Endothelial cell of umbilical vein (primary cell): ENCODE data around the gene DNAJB1. TPM values are rescaled to one million over a fixed set of nuclear protein-coding genes. Genes with fewer than 3 reads are reported as not detected.

Experiments
- BruUV-seq: library from RNA; stranded (reverse); fragments of 400-500 nt; replicated peaks from 2 replicates; lab custom pipeline; 2021; lab: Mats Ljungman, UMichigan
- CTCF ChIA-PET: fragments of 300-600, 350-600 bp; sonication (Branson Sonifier 250); formaldehyde crosslinking; loops from one replicate; lab custom pipeline; 2021; ENCODE audit warnings: antibody characterized with exemption, inconsistent platforms; lab: Charles Lee
- POLR2A ChIA-PET: fragments of 300-600, 350-600 bp; sonication (Branson Sonifier 250); formaldehyde crosslinking; loops from one replicate; lab custom pipeline; 2021; ENCODE audit warnings: antibody characterized with exemption, inconsistent platforms; lab: Charles Lee
- DNase-seq: peaks from one replicate; pipeline ENCODE4 v3.0.0-alpha.2; 2011; ENCODE audit warnings: low read depth, low spot score
- FAIRE-seq: peaks from 2 replicates; lab custom pipeline; 2011; peaks lifted over from hg19 to GRCh38; lab: Jason Lieb, UNC
- H2AFZ ChIP-seq: 2 replicates; pipeline ENCODE4 v1.6.0; 2012; ENCODE audit warnings: low read depth, low read length, control low read depth, inconsistent platforms
- H3K27ac ChIP-seq: 2 replicates; pipeline ENCODE4 v1.5.1; 2011; ENCODE audit warnings: low read depth, mild to moderate bottlenecking, control low read depth, low read length, moderate library complexity; ENCODE audit not compliant: insufficient read depth
- H3K27me3 ChIP-seq, 2 experiments: 2 replicates each; pipeline versions ENCODE4 v1.6.0 to v1.6.1; 2011; ENCODE audit warnings: low read length in 2 of 2, mixed read lengths in 1 of 2; ENCODE audit not compliant: control insufficient read depth in 2 of 2, insufficient read depth in 2 of 2
- H3K36me3 ChIP-seq, 2 experiments: 2 replicates in 1 of 2; 3 replicates in 1 of 2; pipeline ENCODE4 v1.5.1; 2011; ENCODE audit warnings: low read length in 2 of 2, mild to moderate bottlenecking in 1 of 2, moderate library complexity in 1 of 2; ENCODE audit not compliant: control insufficient read depth in 2 of 2, insufficient read depth in 2 of 2; ENCODE audit errors: extremely low read depth in 1 of 2
- H3K4me1 ChIP-seq: 3 replicates; pipeline ENCODE4 v1.5.1; 2011; ENCODE audit warnings: mild to moderate bottlenecking, low read length; ENCODE audit not compliant: control insufficient read depth, insufficient read depth; ENCODE audit errors: extremely low read depth
- H3K4me2 ChIP-seq: 2 replicates; pipeline ENCODE4 v1.6.1; 2011; ENCODE audit warnings: low read length, control low read depth, mixed read lengths; ENCODE audit not compliant: insufficient read depth
- H3K4me3 ChIP-seq, 3 experiments: fragments of 200-600 bp in 1 of 3; sonication (generic), shearing (Covaris generic) in 1 of 3; replicated peaks in 1 of 3; 2 replicates each; pipeline ENCODE4 v1.5.1; 2011 to 2016; ENCODE audit warnings: control low read depth in 3 of 3, low read length in 3 of 3, mild to moderate bottlenecking in 2 of 3, inconsistent platforms in 1 of 3, low read depth in 1 of 3, moderate library complexity in 1 of 3; ENCODE audit not compliant: insufficient read depth in 1 of 3
- H3K79me2 ChIP-seq: 2 replicates; pipeline ENCODE4 v1.6.0; 2012; ENCODE audit warnings: low read length, inconsistent platforms; ENCODE audit not compliant: control insufficient read depth, insufficient read depth
- H3K9ac ChIP-seq: replicated peaks from 2 replicates; pipeline ENCODE3; 2011; ENCODE audit warnings: low read length, control low read depth; ENCODE audit not compliant: insufficient read depth; ENCODE audit errors: extremely low read depth
- H3K9me1 ChIP-seq: replicated peaks from 3 replicates; pipeline ENCODE4 v1.6.0; 2011; ENCODE audit warnings: mild to moderate bottlenecking, low read length; ENCODE audit not compliant: control insufficient read depth, insufficient read depth; ENCODE audit errors: extremely low read depth
- H3K9me3 ChIP-seq: replicated peaks from 2 replicates; pipeline ENCODE4 v1.5.1; 2012; ENCODE audit warnings: low read length, inconsistent platforms; ENCODE audit not compliant: control insufficient read depth, insufficient read depth
- H4K20me1 ChIP-seq: replicated peaks from 2 replicates; pipeline ENCODE3; 2011; ENCODE audit warnings: mild to moderate bottlenecking, low read length; ENCODE audit not compliant: control insufficient read depth, insufficient read depth; ENCODE audit errors: extremely low read depth
- EZH2 ChIP-seq: IDR thresholded peaks from 2 replicates; pipeline ENCODE4 v1.6.1; 2012; ENCODE audit warnings: borderline replicate concordance, low read depth, mild to moderate bottlenecking, moderate library complexity, low read length, inconsistent platforms; ENCODE audit not compliant: severe bottlenecking
- FOS ChIP-seq: IDR thresholded peaks from 2 replicates; pipeline ENCODE4 v1.6.1; 2011; ENCODE audit warnings: mild to moderate bottlenecking, low read length, moderate library complexity, borderline replicate concordance; ENCODE audit not compliant: insufficient read depth
- GATA2 ChIP-seq: IDR thresholded peaks from 2 replicates; pipeline ENCODE4 v1.7.0; 2011; ENCODE audit warnings: low read depth, mild to moderate bottlenecking, moderate library complexity, mixed read lengths, low read length; ENCODE audit not compliant: insufficient read length, insufficient read depth
- JUN ChIP-seq: IDR thresholded peaks from 2 replicates; pipeline ENCODE4 v1.6.1; 2011; ENCODE audit warnings: borderline replicate concordance, low read depth; ENCODE audit not compliant: insufficient read length, insufficient read depth
- MYC ChIP-seq: IDR thresholded peaks from one replicate; pipeline ENCODE4 v1.6.1; 2011; ENCODE audit warnings: mild to moderate bottlenecking, low read depth, low read length
- POLR2A ChIP-seq: IDR thresholded peaks from 2 replicates; pipeline ENCODE4 v1.6.1; 2012; ENCODE audit warnings: low read depth, mild to moderate bottlenecking, control low read depth, low read length
- POLR2AphosphoS5 ChIP-seq: IDR thresholded peaks from 2 replicates; pipeline ENCODE4 v1.6.1; 2012; ENCODE audit warnings: low read depth, mild to moderate bottlenecking, control low read depth, low read length, moderate library complexity; ENCODE audit not compliant: insufficient read depth
- dilution Hi-C: fragments of 300-500 bp; cut with MboI; formaldehyde crosslinking; loops from one replicate; pipeline ENCODE4 v1.15.0; 2019; ENCODE audit warnings: low sequenced_read_pairs; ENCODE audit not compliant: extremely low pct_ligation_motif_present
- intact Hi-C: fragments of 100-400 bp; cut with micrococcal nuclease; formaldehyde crosslinking; loops from one replicate; pipeline ENCODE4 v1.10.0; 2022
- polyA plus RNA-seq, 4 experiments: library from polyadenylated mRNA; depleted of rRNA in 3 of 4; stranded (reverse) in 3 of 4; unstranded in 1 of 4; fragments of >200 nt; gene quantifications; 2 replicates each; pipeline versions ENCODE4 v1.2.1 to v1.2.3, GENCODE V29; 2011 to 2012; ENCODE audit warnings: missing spikeins in 1 of 4
- total RNA-seq: library from RNA; stranded (reverse); gene quantifications from 2 replicates; pipeline ENCODE4 v1.2.3, GENCODE V29; 2021
- TF ChIP-seq, protein P1 (sequence below): IDR thresholded peaks from 2 replicates; pipeline ENCODE4 v1.6.1; 2011; ENCODE audit not compliant: insufficient read depth, insufficient read length
- TF ChIP-seq, protein P2 (sequence below), 2 donors: IDR thresholded peaks; 1 replicate in 1 of 2; 2 replicates in 1 of 2; pipeline ENCODE4 v1.5.1; 2011; ENCODE audit warnings: low read length in 2 of 2, mild to moderate bottlenecking in 2 of 2, moderate library complexity in 2 of 2, control low read depth in 1 of 2, inconsistent platforms in 1 of 2, low read depth in 1 of 2; ENCODE audit not compliant: insufficient read depth in 1 of 2; ENCODE audit errors: extremely low read depth in 1 of 2

The DNAJB1 gene
- total and polyA plus RNA-seq, 2 donors (not counting 3 experiments of a cell fraction or from before 2014, with no cell fraction given) = 58.6 to 59.8 TPM

DNA sequence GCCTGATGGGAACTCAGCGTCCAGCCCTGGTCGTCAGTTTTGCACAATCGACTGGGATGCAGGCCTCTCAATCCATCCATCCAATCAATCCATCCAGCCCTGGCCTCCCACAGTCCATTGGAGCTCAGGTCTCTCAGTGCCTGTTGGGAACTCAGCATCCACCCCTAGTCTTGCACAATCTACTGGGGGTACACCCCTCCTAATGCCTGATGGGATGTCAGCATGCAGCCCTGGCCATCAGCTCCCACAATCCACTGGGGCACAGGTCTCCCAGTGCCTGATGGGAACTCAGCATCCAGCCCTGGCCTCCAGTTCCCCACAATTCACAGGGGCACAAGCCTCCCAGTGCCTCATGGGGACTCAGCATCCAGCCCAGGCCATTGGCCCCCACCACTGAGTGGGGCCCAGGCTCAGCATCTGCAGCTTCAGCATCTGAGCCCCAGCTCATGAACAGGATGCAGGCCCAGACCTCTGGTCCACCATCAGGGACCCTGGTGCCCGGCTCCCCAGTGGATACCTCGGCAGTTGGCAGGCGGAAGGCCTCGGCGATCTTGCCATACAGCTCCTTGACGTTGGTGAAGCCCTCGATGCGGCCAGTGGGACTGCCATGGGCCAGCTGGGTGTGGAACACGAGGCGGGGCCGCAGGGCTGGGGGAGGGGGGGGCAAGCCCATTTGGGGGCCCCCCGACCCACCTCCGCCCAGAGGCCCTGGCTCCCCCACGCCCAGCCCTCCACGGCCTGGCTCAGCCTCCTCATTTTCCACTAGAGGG is 35.8 kb downstream of the DNAJB1 start:
- no peak overlapping the region for H2AFZ ChIP-seq
- H3K9me1 ChIP-seq = no peaks in the 10 kb centered on the region
- DNase-seq (no peak), FAIRE-seq (no peak)
- no peak overlapping the region for H3K9ac ChIP-seq
- BruUV-seq = no TSS peak
- ChIA-PET POLR2A (no interaction called here), CTCF (interaction anchor here (0.8 kb wide), 1 partner anchor 50 kb away, joined by 3 read pairs; no protein-coding TSS in a partner anchor)
- H3K4me2 ChIP-seq = no peak overlapping the region
- no peaks in the 10 kb centered on the region for H4K20me1 ChIP-seq
- H3K27me3 ChIP-seq = no peaks in the 10 kb centered on the region
- no peak overlapping the region for H3K27ac ChIP-seq
- H3K79me2 ChIP-seq = no peaks in the 10 kb centered on the region
- dilution Hi-C loops (no loop called here), intact Hi-C loops (no loop called here)
- no peaks in the 10 kb centered on the region for H3K4me1 ChIP-seq
- no peak for TF ChIP-seq MYC
- TF ChIP-seq, protein P1, sequence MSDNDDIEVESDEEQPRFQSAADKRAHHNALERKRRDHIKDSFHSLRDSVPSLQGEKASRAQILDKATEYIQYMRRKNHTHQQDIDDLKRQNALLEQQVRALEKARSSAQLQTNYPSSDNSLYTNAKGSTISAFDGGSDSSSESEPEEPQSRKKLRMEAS = no peak
- TF ChIP-seq, protein P2, sequence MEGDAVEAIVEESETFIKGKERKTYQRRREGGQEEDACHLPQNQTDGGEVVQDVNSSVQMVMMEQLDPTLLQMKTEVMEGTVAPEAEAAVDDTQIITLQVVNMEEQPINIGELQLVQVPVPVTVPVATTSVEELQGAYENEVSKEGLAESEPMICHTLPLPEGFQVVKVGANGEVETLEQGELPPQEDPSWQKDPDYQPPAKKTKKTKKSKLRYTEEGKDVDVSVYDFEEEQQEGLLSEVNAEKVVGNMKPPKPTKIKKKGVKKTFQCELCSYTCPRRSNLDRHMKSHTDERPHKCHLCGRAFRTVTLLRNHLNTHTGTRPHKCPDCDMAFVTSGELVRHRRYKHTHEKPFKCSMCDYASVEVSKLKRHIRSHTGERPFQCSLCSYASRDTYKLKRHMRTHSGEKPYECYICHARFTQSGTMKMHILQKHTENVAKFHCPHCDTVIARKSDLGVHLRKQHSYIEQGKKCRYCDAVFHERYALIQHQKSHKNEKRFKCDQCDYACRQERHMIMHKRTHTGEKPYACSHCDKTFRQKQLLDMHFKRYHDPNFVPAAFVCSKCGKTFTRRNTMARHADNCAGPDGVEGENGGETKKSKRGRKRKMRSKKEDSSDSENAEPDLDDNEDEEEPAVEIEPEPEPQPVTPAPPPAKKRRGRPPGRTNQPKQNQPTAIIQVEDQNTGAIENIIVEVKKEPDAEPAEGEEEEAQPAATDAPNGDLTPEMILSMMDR (IDR thresholded peaks at IDR 0.05; ENCODE audit: extremely low read depth in 1 of 2, insufficient read depth in 1 of 2, low read depth in 1 of 2, low read length in 2 of 2) = no peak
- no peak for TF ChIP-seq POLR2A
- TF ChIP-seq POLR2AphosphoS5 = no peak
- no peak for TF ChIP-seq FOS
- TF ChIP-seq GATA2 = no peak
- TF ChIP-seq JUN = no peak
- TF ChIP-seq EZH2 = no peak
- H3K36me3 ChIP-seq = peaks cover 3 to 19% of the 10 kb centered on the region in 2 experiments
- no peak overlapping the region for H3K4me3 ChIP-seq
- no peaks in the 10 kb centered on the region for H3K9me3 ChIP-seq
